PC-3 (cell line): ENCODE data around the gene NFYA.

Experiments
- EZH2 ChIP-seq: fragments of 300-600 bp; sonication (generic); IDR thresholded peaks from one replicate; pipeline ENCODE4 v1.6.1; 2017; ENCODE audit warnings: antibody characterized with exemption, mild to moderate bottlenecking, low read length; ENCODE audit not compliant: unreplicated experiment
- EZH2phosphoT487 ChIP-seq: fragments of 300-600 bp; sonication (generic); IDR thresholded peaks from 2 replicates; pipeline ENCODE4 v1.6.1; 2018; ENCODE audit warnings: mild to moderate bottlenecking, antibody characterized with exemption, low read length, borderline replicate concordance
- TF ChIP-seq, protein P1 (sequence below): fragments of 300-600 bp; sonication (generic); conservative IDR thresholded peaks from 2 replicates; pipeline ENCODE4 v1.5.1; 2017; ENCODE audit warnings: antibody characterized with exemption, low read depth, mild to moderate bottlenecking, low read length

DNA sequence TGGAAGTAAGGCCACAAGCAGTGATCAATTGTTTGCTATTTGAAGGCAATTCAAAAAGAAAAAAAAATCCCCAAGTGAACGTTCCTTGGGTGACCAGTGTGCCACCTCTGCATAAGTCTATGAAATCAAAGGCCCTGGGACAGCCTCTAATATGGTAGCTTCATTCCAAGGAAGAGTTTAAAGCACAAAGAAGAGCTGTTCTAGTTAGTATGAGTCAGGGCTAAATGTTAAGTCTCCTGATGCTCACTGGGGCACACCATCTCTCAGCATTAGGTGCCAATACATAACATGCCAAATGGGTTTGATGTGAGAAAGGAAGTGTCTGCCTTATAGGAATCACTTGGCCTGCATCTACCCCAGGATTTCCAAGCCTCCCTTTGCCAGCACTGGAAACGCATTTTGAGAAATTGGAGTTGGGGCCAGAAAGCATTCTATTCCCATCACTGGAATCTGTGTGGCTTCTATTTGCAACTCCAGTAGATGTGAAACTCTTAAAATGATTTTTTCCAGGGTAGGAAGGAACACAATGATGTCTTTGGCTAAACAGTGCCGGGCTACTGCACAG, 46.7 kb upstream of the NFYA start:
- TF ChIP-seq, protein P1, sequence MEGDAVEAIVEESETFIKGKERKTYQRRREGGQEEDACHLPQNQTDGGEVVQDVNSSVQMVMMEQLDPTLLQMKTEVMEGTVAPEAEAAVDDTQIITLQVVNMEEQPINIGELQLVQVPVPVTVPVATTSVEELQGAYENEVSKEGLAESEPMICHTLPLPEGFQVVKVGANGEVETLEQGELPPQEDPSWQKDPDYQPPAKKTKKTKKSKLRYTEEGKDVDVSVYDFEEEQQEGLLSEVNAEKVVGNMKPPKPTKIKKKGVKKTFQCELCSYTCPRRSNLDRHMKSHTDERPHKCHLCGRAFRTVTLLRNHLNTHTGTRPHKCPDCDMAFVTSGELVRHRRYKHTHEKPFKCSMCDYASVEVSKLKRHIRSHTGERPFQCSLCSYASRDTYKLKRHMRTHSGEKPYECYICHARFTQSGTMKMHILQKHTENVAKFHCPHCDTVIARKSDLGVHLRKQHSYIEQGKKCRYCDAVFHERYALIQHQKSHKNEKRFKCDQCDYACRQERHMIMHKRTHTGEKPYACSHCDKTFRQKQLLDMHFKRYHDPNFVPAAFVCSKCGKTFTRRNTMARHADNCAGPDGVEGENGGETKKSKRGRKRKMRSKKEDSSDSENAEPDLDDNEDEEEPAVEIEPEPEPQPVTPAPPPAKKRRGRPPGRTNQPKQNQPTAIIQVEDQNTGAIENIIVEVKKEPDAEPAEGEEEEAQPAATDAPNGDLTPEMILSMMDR = no peak
- TF ChIP-seq EZH2 (no peak), EZH2phosphoT487 (no peak)
